ENCODE data around the gene GPATCH11. TPM values are rescaled to one million over a fixed set of nuclear protein-coding genes. Genes with fewer than 3 reads are reported as not detected.

Gene GPATCH11
- total RNA-seq, 2 donors from 2014 or later: 3.3 to 5.2 TPM

- Histone ChIP-seq H3K27me3 (no peaks in the 10 kb centered on the region), H3K4me1 (no peaks in the 10 kb centered on the region), H3K36me3 (replicated peaks in 1 of 2; ENCODE audit: insufficient read depth in 1 of 2, low read depth in 2 of 2) (peaks cover 0 to 3% of the 10 kb centered on the region in 2 donors), H3K27ac (no peak overlapping the region), H3K9me3 (no peaks in the 10 kb centered on the region), H3K4me3 (no peak overlapping the region)
- ATAC-seq (no peak), DNase-seq (no peak)
- TF ChIP-seq POLR2A (IDR thresholded peaks at IDR 0.05): no peak
- TF ChIP-seq, protein P1, sequence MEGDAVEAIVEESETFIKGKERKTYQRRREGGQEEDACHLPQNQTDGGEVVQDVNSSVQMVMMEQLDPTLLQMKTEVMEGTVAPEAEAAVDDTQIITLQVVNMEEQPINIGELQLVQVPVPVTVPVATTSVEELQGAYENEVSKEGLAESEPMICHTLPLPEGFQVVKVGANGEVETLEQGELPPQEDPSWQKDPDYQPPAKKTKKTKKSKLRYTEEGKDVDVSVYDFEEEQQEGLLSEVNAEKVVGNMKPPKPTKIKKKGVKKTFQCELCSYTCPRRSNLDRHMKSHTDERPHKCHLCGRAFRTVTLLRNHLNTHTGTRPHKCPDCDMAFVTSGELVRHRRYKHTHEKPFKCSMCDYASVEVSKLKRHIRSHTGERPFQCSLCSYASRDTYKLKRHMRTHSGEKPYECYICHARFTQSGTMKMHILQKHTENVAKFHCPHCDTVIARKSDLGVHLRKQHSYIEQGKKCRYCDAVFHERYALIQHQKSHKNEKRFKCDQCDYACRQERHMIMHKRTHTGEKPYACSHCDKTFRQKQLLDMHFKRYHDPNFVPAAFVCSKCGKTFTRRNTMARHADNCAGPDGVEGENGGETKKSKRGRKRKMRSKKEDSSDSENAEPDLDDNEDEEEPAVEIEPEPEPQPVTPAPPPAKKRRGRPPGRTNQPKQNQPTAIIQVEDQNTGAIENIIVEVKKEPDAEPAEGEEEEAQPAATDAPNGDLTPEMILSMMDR (IDR thresholded peaks at IDR 0.05): no peak
- intact Hi-C loops (cut with DNase I): no loop called here
- 87 to 100% methylated on average over 1 of the region's 1 CpG for WGBS, 2 donors
Measured at GRCh38 chr2:37117566-37117965, 33.2 kb downstream of the GPATCH11 start.

GRCh38 chr2:37119157-37119556 is 34.8 kb downstream of the GPATCH11 start:
- TF ChIP-seq, protein P1 (IDR thresholded peaks at IDR 0.05): no peak
- TF ChIP-seq POLR2A (IDR thresholded peaks at IDR 0.05): no peak
- H3K27me3 ChIP-seq: no peaks in the 10 kb centered on the region
- no peaks in the 10 kb centered on the region for H3K4me1 ChIP-seq
- intact Hi-C loops (cut with DNase I): no loop called here
- DNase-seq (no peak), ATAC-seq (no peak)
- no peak overlapping the region for H3K4me3 ChIP-seq
- peaks cover 0 to 5% of the 10 kb centered on the region in 2 donors for H3K36me3 ChIP-seq (replicated peaks in 1 of 2; ENCODE audit: insufficient read depth in 1 of 2, low read depth in 2 of 2)
- H3K9me3 ChIP-seq: no peaks in the 10 kb centered on the region
- H3K27ac ChIP-seq: no peak overlapping the region
- WGBS, 2 donors: 92 to 96% methylated on average over 5 of the region's 5 CpGs

DNA sequence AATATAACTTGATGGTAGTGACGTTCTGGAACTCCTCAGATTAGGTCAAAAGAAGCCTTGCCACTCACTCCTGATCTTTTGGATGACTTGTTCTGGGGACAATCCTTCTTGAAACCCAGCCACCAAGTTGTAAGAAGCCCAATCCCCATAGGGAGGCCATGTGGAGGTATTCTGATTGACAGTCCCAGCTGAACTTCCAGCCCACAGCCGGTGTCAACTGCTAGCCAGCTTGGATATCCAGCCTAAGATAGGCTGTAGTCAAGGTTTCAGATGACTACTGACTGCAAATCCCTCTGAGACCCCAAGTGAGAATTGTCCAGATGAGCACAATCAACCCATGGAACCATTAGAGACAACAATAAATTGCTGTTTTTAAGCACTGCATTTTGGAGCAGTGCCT is 41.1 kb downstream of the GPATCH11 start:
- Histone ChIP-seq H3K4me3 (no peak overlapping the region), H3K36me3 (replicated peaks in 1 of 2; ENCODE audit: insufficient read depth in 1 of 2, low read depth in 2 of 2) (peaks cover 0 to 2% of the 10 kb centered on the region in 2 donors), H3K27ac (no peak overlapping the region), H3K4me1 (no peaks in the 10 kb centered on the region), H3K9me3 (no peaks in the 10 kb centered on the region), H3K27me3 (no peaks in the 10 kb centered on the region)
- 94 to 98% methylated on average over 2 of the region's 2 CpGs for WGBS, 2 donors
- no peak for DNase-seq
- no peak for ATAC-seq
- TF ChIP-seq POLR2A (IDR thresholded peaks at IDR 0.05): no peak
- TF ChIP-seq, protein P1 (IDR thresholded peaks at IDR 0.05): no peak
- intact Hi-C loops (cut with DNase I): no loop called here

DNA sequence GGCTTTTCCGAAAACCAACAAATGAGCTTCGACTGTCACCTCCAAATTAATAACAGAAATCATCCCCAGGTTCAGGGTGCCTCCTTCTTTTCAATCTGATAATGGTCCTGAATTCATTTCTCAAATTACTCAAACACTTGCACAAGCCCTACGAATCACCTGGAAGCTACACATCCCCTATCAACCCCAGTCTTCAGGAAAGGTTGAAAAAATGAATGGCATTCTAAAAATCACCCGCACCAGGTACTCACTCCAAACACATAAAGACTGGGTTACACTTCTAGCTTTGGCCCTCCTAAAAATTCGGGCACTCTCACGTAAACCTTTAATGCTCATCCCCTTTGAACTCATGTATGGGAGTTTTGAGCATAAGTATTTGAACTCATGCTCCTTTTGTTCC is 48.6 kb downstream of the GPATCH11 start:
- H3K36me3 ChIP-seq (replicated peaks in 1 of 2; ENCODE audit: insufficient read depth in 1 of 2, low read depth in 2 of 2): peaks cover 5 to 14% of the 10 kb centered on the region in 2 donors
- WGBS, 2 donors: 94 to 96% methylated on average over 6 of the region's 6 CpGs

GRCh38 chr2:37142546-37142945 is 58.2 kb downstream of the GPATCH11 start:
- H3K36me3 ChIP-seq (replicated peaks in 1 of 2; ENCODE audit: insufficient read depth in 1 of 2, low read depth in 2 of 2): peaks cover 7 to 17% of the 10 kb centered on the region in 2 donors
- intact Hi-C loops (cut with DNase I): no loop called here
- H3K9me3 ChIP-seq: no peaks in the 10 kb centered on the region
- H3K27me3 ChIP-seq: no peaks in the 10 kb centered on the region
- DNase-seq (no peak), ATAC-seq (no peak)
- peaks cover under 1% of the 10 kb centered on the region for H3K4me1 ChIP-seq
- no peak overlapping the region for H3K27ac ChIP-seq
- TF ChIP-seq POLR2A (IDR thresholded peaks at IDR 0.05): no peak
- TF ChIP-seq, protein P1 (IDR thresholded peaks at IDR 0.05): no peak
- no peak overlapping the region for H3K4me3 ChIP-seq

More for the DNA sequence above, 48.6 kb downstream of the GPATCH11 start:
- DNase-seq: no peak
- intact Hi-C loops (cut with DNase I): no loop called here
- ATAC-seq: no peak
- Histone ChIP-seq H3K27me3 (no peaks in the 10 kb centered on the region), H3K27ac (no peak overlapping the region), H3K4me1 (no peaks in the 10 kb centered on the region), H3K9me3 (no peaks in the 10 kb centered on the region), H3K4me3 (no peak overlapping the region)
- TF ChIP-seq, protein P1 (IDR thresholded peaks at IDR 0.05): no peak
- TF ChIP-seq POLR2A (IDR thresholded peaks at IDR 0.05): no peak
